Measurements from ENCODE around the gene RAMACL.

DNA sequence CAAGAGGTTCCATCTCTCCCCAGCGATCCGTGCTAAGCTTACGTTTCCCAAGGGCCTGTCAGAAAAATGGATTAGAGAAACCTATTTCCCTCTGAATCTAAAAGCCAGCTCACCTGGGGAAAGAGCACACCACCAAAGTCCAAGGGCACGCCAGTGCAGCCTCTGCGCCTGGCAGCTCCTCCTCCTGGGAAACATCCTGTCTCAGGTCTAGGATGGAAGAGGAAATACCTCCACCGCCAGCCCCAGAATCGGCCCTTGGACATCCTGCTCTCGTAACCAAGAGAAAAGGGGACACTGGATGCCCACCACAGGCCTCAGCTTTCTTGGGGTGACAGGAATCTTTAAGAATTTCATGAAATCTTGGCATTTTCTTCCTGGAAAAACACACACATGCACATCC, 18.7 kb downstream of the RAMACL start:
- TF ChIP-seq POLR2A (IDR thresholded peaks at IDR 0.05) (no peak), POLR2AphosphoS5 (IDR thresholded peaks at IDR 0.05) (no peak), CTCF (IDR thresholded peaks at IDR 0.05) (no peak), EP300 (IDR thresholded peaks at IDR 0.05) (no peak)

Data from upper lobe of left lung (tissue), 4 donors.